ENCODE measurements around the gene ZFAND3. TPM values are rescaled to one million over a fixed set of nuclear protein-coding genes. Genes with fewer than 3 reads are reported as not detected.

The ZFAND3 gene
- total RNA-seq, 1 experiment from 2014 or later = 47.2 TPM

GRCh38 chr6:38077488-38078030 is 258.0 kb downstream of the ZFAND3 start:
- no peaks in the 10 kb centered on the region for H3K79me2 ChIP-seq (ENCODE audit: insufficient read depth, low read length)
- no peak overlapping the region for H2AFZ ChIP-seq (ENCODE audit: low read depth, low read length, poor library complexity, severe bottlenecking)
- CTCF ChIA-PET = no interaction called here
- no peaks in the 10 kb centered on the region for H3K27me3 ChIP-seq (ENCODE audit: insufficient read depth, low read length)
- DNase-seq (ENCODE audit: low read depth, low spot score) (no peak), ATAC-seq (no peak)
- TF ChIP-seq ZNF274 (IDR thresholded peaks at IDR 0.05; ENCODE audit: low read depth, low read length) (no peak), YY1 (IDR thresholded peaks at IDR 0.05; ENCODE audit: extremely low read depth, insufficient replicate concordance, low read depth, low read length) (no peak), SP1 (IDR thresholded peaks at IDR 0.05; ENCODE audit: low read depth) (no peak), EGR1 (IDR thresholded peaks at IDR 0.05; ENCODE audit: low read depth) (no peak), SIN3A (IDR thresholded peaks at IDR 0.05; ENCODE audit: low read depth) (no peak), RAD21 (IDR thresholded peaks at IDR 0.05; ENCODE audit: low read depth) (no peak), POLR2A (IDR thresholded peaks at IDR 0.05; ENCODE audit: borderline replicate concordance, extremely low read depth, insufficient read depth, insufficient read length) (no peak), ZFX (IDR thresholded peaks at IDR 0.05) (no peak), CEBPB (IDR thresholded peaks at IDR 0.05; ENCODE audit: low read depth) (no peak), TCF7L2 (IDR thresholded peaks at IDR 0.05; ENCODE audit: borderline replicate concordance, extremely low read depth, insufficient read depth, insufficient read length) (no peak), ELF1 (IDR thresholded peaks at IDR 0.05; ENCODE audit: borderline replicate concordance, low read depth) (no peak), EZH2 (IDR thresholded peaks at IDR 0.05) (no peak)
- no peak overlapping the region for H3K4me2 ChIP-seq (ENCODE audit: low read length)
- H3K27ac ChIP-seq (ENCODE audit: low read depth, low read length) = no peak overlapping the region
- no peaks in the 10 kb centered on the region for H3K9me2 ChIP-seq (ENCODE audit: insufficient read depth)
- H3K9ac ChIP-seq (ENCODE audit: low read length) = no peak overlapping the region
- H3K36me3 ChIP-seq (ENCODE audit: control insufficient read depth in 1 of 2, insufficient read depth in 2 of 2, low read length in 2 of 2) = no peaks in the 10 kb centered on the region
- H3K4me3 ChIP-seq (replicated peaks in 1 of 2; ENCODE audit: low read depth in 1 of 2, low read length in 2 of 2) = no peak overlapping the region
- intact Hi-C loops (cut with micrococcal nuclease) = no loop called here
- no peaks in the 10 kb centered on the region for H3K9me3 ChIP-seq (ENCODE audit: control insufficient read depth in 1 of 2, insufficient read depth in 1 of 2, low read depth in 1 of 2, low read length in 2 of 2)
- BruUV-seq (replicated peaks) = no TSS peak
- H3K4me1 ChIP-seq (ENCODE audit: control insufficient read depth in 1 of 2, insufficient read depth in 2 of 2, low read length in 2 of 2) = no peaks in the 10 kb centered on the region
- H4K20me1 ChIP-seq (ENCODE audit: insufficient read depth) = no peaks in the 10 kb centered on the region
- POLR2A ChIA-PET = no interaction called here
- RAD21 ChIA-PET (ENCODE audit: low non-redundant PET in 1 of 2, low total read pairs in 2 of 2, uncharacterized antibody in 2 of 2, unreplicated experiment in 2 of 2) = no interaction called here

- Histone ChIP-seq H3K27me3 (ENCODE audit: insufficient read depth, low read length) (no peaks in the 10 kb centered on the region), H3K9me2 (ENCODE audit: insufficient read depth) (no peaks in the 10 kb centered on the region), H3K9me3 (ENCODE audit: control insufficient read depth in 1 of 2, insufficient read depth in 1 of 2, low read depth in 1 of 2, low read length in 2 of 2) (no peaks in the 10 kb centered on the region), H3K27ac (ENCODE audit: low read depth, low read length) (no peak overlapping the region), H4K20me1 (ENCODE audit: insufficient read depth) (no peaks in the 10 kb centered on the region), H3K36me3 (ENCODE audit: control insufficient read depth in 1 of 2, insufficient read depth in 2 of 2, low read length in 2 of 2) (no peaks in the 10 kb centered on the region), H3K79me2 (ENCODE audit: insufficient read depth, low read length) (no peaks in the 10 kb centered on the region), H3K4me3 (replicated peaks in 1 of 2; ENCODE audit: low read depth in 1 of 2, low read length in 2 of 2) (no peak overlapping the region), H3K4me1 (ENCODE audit: control insufficient read depth in 1 of 2, insufficient read depth in 2 of 2, low read length in 2 of 2) (no peaks in the 10 kb centered on the region), H3K4me2 (ENCODE audit: low read length) (no peak overlapping the region), H2AFZ (ENCODE audit: low read depth, low read length, poor library complexity, severe bottlenecking) (no peak overlapping the region), H3K9ac (ENCODE audit: low read length) (no peak overlapping the region)
- intact Hi-C loops (cut with micrococcal nuclease) = no loop called here
- BruUV-seq (replicated peaks) = no TSS peak
- ATAC-seq = no peak
- CTCF ChIA-PET = no interaction called here
- RAD21 ChIA-PET (ENCODE audit: low non-redundant PET in 1 of 2, low total read pairs in 2 of 2, uncharacterized antibody in 2 of 2, unreplicated experiment in 2 of 2) = no interaction called here
- DNase-seq (ENCODE audit: low read depth, low spot score) = no peak
- POLR2A ChIA-PET = no interaction called here
- TF ChIP-seq ATF3 (IDR thresholded peaks at IDR 0.05) (no peak), SP1 (IDR thresholded peaks at IDR 0.05; ENCODE audit: low read depth) (no peak), EGR1 (IDR thresholded peaks at IDR 0.05; ENCODE audit: low read depth) (no peak), RAD21 (IDR thresholded peaks at IDR 0.05; ENCODE audit: low read depth) (no peak), REST (IDR thresholded peaks at IDR 0.05; ENCODE audit: low read depth) (no peak), TCF7L2 (IDR thresholded peaks at IDR 0.05; ENCODE audit: borderline replicate concordance, extremely low read depth, insufficient read depth, insufficient read length) (no peak), JUND (IDR thresholded peaks at IDR 0.05) (no peak), ZBTB33 (IDR thresholded peaks at IDR 0.05; ENCODE audit: extremely low read depth, insufficient replicate concordance, low read length) (no peak)
These were observed 259.1 kb downstream of the ZFAND3 start for GRCh38 chr6:38078671-38079070.
